DND-41 (cell line): Measurements from ENCODE around the gene IFITM10.

Experiments used
- CTCF ChIP-seq: IDR thresholded peaks from 2 replicates; pipeline ENCODE4 v1.5.1; 2012; ENCODE audit warnings: borderline replicate concordance, low read length, moderate library complexity, mild to moderate bottlenecking; ENCODE audit not compliant: poor library complexity, severe bottlenecking; ENCODE audit errors: extremely low read depth
- EZH2 ChIP-seq: IDR thresholded peaks from 3 replicates; pipeline ENCODE4 v1.6.1; 2012; ENCODE audit warnings: borderline replicate concordance, low read depth, mild to moderate bottlenecking, moderate library complexity, low read length, inconsistent platforms; ENCODE audit not compliant: severe bottlenecking

- TF ChIP-seq CTCF (peak; percentile 6), EZH2 (no peak)
Observed at GRCh38 chr11:1757861-1758610, 7.6 kb upstream of the IFITM10 start.
